NCI-H2196 treated with DMSO at 0.1 percent for 48 hours (cell line): ENCODE measurements around the gene FAM174C.

Experiments used
- DNase-seq: peaks from one replicate; lab custom pipeline; 2025; ENCODE audit not compliant: unreplicated experiment; lab: John Stamatoyannopoulos, UW

The FAM174C gene

GRCh38 chr19:1284979-1285736 lies 9.8 kb downstream of the FAM174C start:
- DNase-seq, result no peak

- no peak for DNase-seq
Measured at GRCh38 chr19:1285737-1286360, 10.5 kb downstream of the FAM174C start, which contains the start of gene EFNA2. TSS of gene EFNA2 (plus strand) at chr19:1285873. CDS start at chr19:1286169, 296 bp downstream.

GRCh38 chr19:1286487-1287353 lies 11.4 kb downstream of the FAM174C start:
- no peak for DNase-seq

- DNase-seq, result no peak
Measured at GRCh38 chr19:1287354-1288225, 12.3 kb downstream of the FAM174C start.

- DNase-seq, result no peak
Measured at GRCh38 chr19:1288226-1288612, 12.9 kb downstream of the FAM174C start.

GRCh38 chr19:1288833-1289685 lies 13.7 kb downstream of the FAM174C start:
- no peak for DNase-seq

- DNase-seq, result no peak
Measured at GRCh38 chr19:1289686-1290025, 14.3 kb downstream of the FAM174C start.

GRCh38 chr19:1290196-1290702 lies 14.9 kb downstream of the FAM174C start:
- DNase-seq, result no peak

- no peak for DNase-seq
Measured at GRCh38 chr19:1290703-1291651, 15.6 kb downstream of the FAM174C start.

GRCh38 chr19:1291761-1292418 lies 16.6 kb downstream of the FAM174C start:
- no peak for DNase-seq

GRCh38 chr19:1292419-1293151 lies 17.3 kb downstream of the FAM174C start:
- DNase-seq, result no peak

GRCh38 chr19:1293782-1294604 lies 18.7 kb downstream of the FAM174C start:
- DNase-seq, result no peak

- DNase-seq, result no peak
Measured at GRCh38 chr19:1294688-1295087, 19.4 kb downstream of the FAM174C start.

- no peak for DNase-seq
Measured at GRCh38 chr19:1295169-1296012, 20.1 kb downstream of the FAM174C start.

GRCh38 chr19:1296078-1296477 lies 20.7 kb downstream of the FAM174C start:
- no peak for DNase-seq
